ENCODE data around the gene SPATA31E1.

GRCh38 chr9:87836536-87836935 is 46.1 kb upstream of the SPATA31E1 start:
- TF ChIP-seq ZFP3 (CRISPR knock-in tag; IDR thresholded peaks at IDR 0.05): no peak
- TF ChIP-seq, protein P1, sequence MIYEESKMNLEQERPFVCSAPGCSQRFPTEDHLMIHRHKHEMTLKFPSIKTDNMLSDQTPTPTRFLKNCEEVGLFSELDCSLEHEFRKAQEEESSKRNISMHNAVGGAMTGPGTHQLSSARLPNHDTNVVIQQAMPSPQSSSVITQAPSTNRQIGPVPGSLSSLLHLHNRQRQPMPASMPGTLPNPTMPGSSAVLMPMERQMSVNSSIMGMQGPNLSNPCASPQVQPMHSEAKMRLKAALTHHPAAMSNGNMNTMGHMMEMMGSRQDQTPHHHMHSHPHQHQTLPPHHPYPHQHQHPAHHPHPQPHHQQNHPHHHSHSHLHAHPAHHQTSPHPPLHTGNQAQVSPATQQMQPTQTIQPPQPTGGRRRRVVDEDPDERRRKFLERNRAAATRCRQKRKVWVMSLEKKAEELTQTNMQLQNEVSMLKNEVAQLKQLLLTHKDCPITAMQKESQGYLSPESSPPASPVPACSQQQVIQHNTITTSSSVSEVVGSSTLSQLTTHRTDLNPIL (CRISPR knock-in tag; IDR thresholded peaks at IDR 0.05; ENCODE audit: low read depth): no peak
- TF ChIP-seq PATZ1 (CRISPR knock-in tag; IDR thresholded peaks at IDR 0.05; ENCODE audit: borderline replicate concordance): no peak
- no peak for TF ChIP-seq OSR1 (CRISPR knock-in tag; IDR thresholded peaks at IDR 0.05)
- no peak for TF ChIP-seq RARB (CRISPR knock-in tag; IDR thresholded peaks at IDR 0.05)
- no peak for TF ChIP-seq POU6F1 (CRISPR knock-in tag; IDR thresholded peaks at IDR 0.05; ENCODE audit: borderline replicate concordance, low read depth)
- TF ChIP-seq ISL1 (CRISPR knock-in tag; IDR thresholded peaks at IDR 0.05): no peak
- no peak for TF ChIP-seq ZFP30 (CRISPR knock-in tag; IDR thresholded peaks at IDR 0.05)
- TF ChIP-seq ZNF8 (CRISPR knock-in tag; IDR thresholded peaks at IDR 0.05): no peak
- TF ChIP-seq ESRRG (CRISPR knock-in tag; IDR thresholded peaks at IDR 0.05): no peak
- TF ChIP-seq TCF4 (CRISPR knock-in tag; IDR thresholded peaks at IDR 0.05; ENCODE audit: borderline replicate concordance): no peak
